Stomach (tissue), 4 donors: ENCODE data around the gene PRELID1.

Experiments used
- CTCF ChIP-seq, 7 experiments: fragments of 450-650 bp in 4 of 7; fragments of 200-600 bp in 3 of 7; sonication (generic) in 3 of 7; IDR thresholded peaks; one replicate each; pipeline ENCODE4 v1.5.1; 2016 to 2019; ENCODE audit warnings: antibody characterized with exemption in 7 of 7, control low read depth in 2 of 7, mild to moderate bottlenecking in 1 of 7
- EP300 ChIP-seq: sonication (generic); formaldehyde crosslinking; IDR thresholded peaks from one replicate; pipeline ENCODE4 v1.6.1; 2017; ENCODE audit warnings: antibody characterized with exemption
- POLR2A ChIP-seq, 4 donors: fragments of 450-650 bp; IDR thresholded peaks; one replicate each; pipeline ENCODE4 v1.6.1; 2016; ENCODE audit warnings: antibody characterized with exemption in 4 of 4, control low read depth in 2 of 4, mild to moderate bottlenecking in 1 of 4, moderate library complexity in 1 of 4
- POLR2AphosphoS5 ChIP-seq, 3 donors: sonication (generic); formaldehyde crosslinking; IDR thresholded peaks; one replicate each; pipeline ENCODE4 v1.6.1; 2016; ENCODE audit warnings: antibody characterized with exemption in 3 of 3

- peak in 1 of 4 donors; percentile 56 for TF ChIP-seq POLR2A (IDR thresholded peaks at IDR 0.05)
- TF ChIP-seq CTCF (IDR thresholded peaks at IDR 0.05), result no peak
- peak; percentile 1 to 82 (median 73) for TF ChIP-seq POLR2AphosphoS5 (IDR thresholded peaks at IDR 0.05)
- TF ChIP-seq EP300, result no peak
Measured at GRCh38 chr5:177351392-177352329, 48.1 kb downstream of the PRELID1 start, which contains the start of gene LMAN2.
